Endodermal cell (in vitro differentiated cells): ENCODE data around the gene GPR137C. TPM values are rescaled to one million over a fixed set of nuclear protein-coding genes. Genes with fewer than 3 reads are reported as not detected.

Experiments used
- DNase-seq: peaks from one replicate; pipeline ENCODE4 v3.0.0-alpha.2; 2017
- H3K27ac ChIP-seq: 2 replicates; pipeline ENCODE4 v1.5.1; 2013; ENCODE audit warnings: mild to moderate bottlenecking, low read depth, low read length, moderate library complexity
- H3K27me3 ChIP-seq: 2 replicates; pipeline ENCODE4 v1.6.1; 2013; ENCODE audit warnings: mild to moderate bottlenecking, low read length, moderate library complexity; ENCODE audit not compliant: insufficient read depth, control insufficient read depth, poor library complexity, severe bottlenecking
- H3K36me3 ChIP-seq: 2 replicates; pipeline ENCODE4 v1.7.0; 2013; ENCODE audit warnings: mild to moderate bottlenecking, low read length, moderate library complexity; ENCODE audit not compliant: control insufficient read depth, insufficient read depth
- H3K4me1 ChIP-seq: one replicate; pipeline ENCODE4 v1.7.0; 2013; ENCODE audit warnings: low read length; ENCODE audit not compliant: control insufficient read depth, insufficient read depth
- H3K4me3 ChIP-seq: 2 replicates; pipeline ENCODE4 v1.5.1; 2013; ENCODE audit warnings: mild to moderate bottlenecking, low read length, moderate library complexity
- H3K9ac ChIP-seq: 2 replicates; pipeline ENCODE4 v1.6.1; 2013; ENCODE audit warnings: mild to moderate bottlenecking, low read length, moderate library complexity; ENCODE audit not compliant: poor library complexity, severe bottlenecking; ENCODE audit errors: extremely low read depth
- H3K9me3 ChIP-seq: 2 replicates; pipeline ENCODE4 v1.6.1; 2013; ENCODE audit warnings: mild to moderate bottlenecking, low read length, moderate library complexity; ENCODE audit not compliant: control insufficient read depth
- H3K27ac Mint-ChIP-seq: 2 replicates; pipeline ENCODE4 v1.8.0; 2020; ENCODE audit warnings: mixed read lengths
- H3K27me3 Mint-ChIP-seq: 2 replicates; pipeline ENCODE4 v1.8.0; 2021; ENCODE audit warnings: mild to moderate bottlenecking, mixed read lengths; ENCODE audit not compliant: insufficient read depth
- H3K36me3 Mint-ChIP-seq: 2 replicates; pipeline ENCODE4 v1.8.0; 2020; ENCODE audit warnings: low read depth, mixed read lengths
- H3K4me1 Mint-ChIP-seq: 2 replicates; pipeline ENCODE4 v1.8.0; 2020; ENCODE audit warnings: mixed read lengths
- H3K4me3 Mint-ChIP-seq: 2 replicates; pipeline ENCODE4 v1.8.0; 2020; ENCODE audit warnings: mild to moderate bottlenecking, moderate library complexity, mixed read lengths
- H3K9me3 Mint-ChIP-seq: 2 replicates; pipeline ENCODE4 v1.8.0; 2020; ENCODE audit warnings: mild to moderate bottlenecking, mixed read lengths
- WGBS, 2 experiments: methylation state at CpG; one replicate each; pipeline versions ENCODE4 v1.1.5 to v1.1.7; 2013; ENCODE audit warnings: missing lambda C conversion rate in 2 of 2, mixed read lengths in 1 of 2; ENCODE audit not compliant: insufficient coverage in 1 of 2, insufficient read length in 1 of 2; 5-methylcytosine and 5-hydroxymethylcytosine counted together
- total RNA-seq, 2 donors: library from RNA; stranded (reverse); fragmentation: NEBNext Ultra II Directional in 1 of 2; extraction: Animal tissue kit (Norgen Biotek cat#: 25700) in 1 of 2; gene quantifications; 2 replicates in 1 of 2; 3 replicates in 1 of 2; pipeline ENCODE4 v1.2.1, GENCODE V29; 2021
- TF ChIP-seq, protein P1 (sequence below): fragments of 200-600 bp; sonication (generic); conservative IDR thresholded peaks from 2 replicates; pipeline ENCODE4 v1.5.0; 2021; ENCODE audit warnings: antibody characterized with exemption, mild to moderate bottlenecking

GPR137C gene
- total RNA-seq, 2 donors from 2014 or later: 8.8 to 9.3 TPM

DNA sequence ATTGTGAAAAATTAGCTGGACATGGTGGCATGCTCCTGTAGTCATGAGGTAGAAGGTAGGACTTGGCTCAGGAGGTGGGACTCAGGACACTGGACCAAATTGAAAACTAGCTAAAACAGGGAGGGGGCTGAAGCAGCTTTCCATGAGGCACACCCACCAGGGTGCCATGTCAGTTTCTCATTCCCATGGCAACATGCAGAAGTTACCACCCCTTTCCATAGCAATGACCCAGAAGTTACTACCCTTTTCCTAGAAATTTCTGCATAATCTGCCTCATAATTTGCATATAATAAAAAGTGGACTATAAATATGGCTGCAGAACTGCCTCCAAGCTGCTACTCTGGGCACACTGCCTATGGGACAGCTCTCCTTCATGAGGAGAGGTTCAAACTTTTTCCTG, 104.3 kb downstream of the GPR137C start:
- Histone ChIP-seq H3K36me3 (peaks cover 30% of the 10 kb centered on the region), H3K9me3 (peaks cover 13% of the 10 kb centered on the region), H3K27me3 (no peaks in the 10 kb centered on the region), H3K27ac (no peak overlapping the region), H3K4me1 (no peaks in the 10 kb centered on the region), H3K4me3 (no peak overlapping the region), H3K9ac (no peak overlapping the region)
- Mint-ChIP-seq H3K36me3 (peaks cover 26% of the 10 kb centered on the region), H3K27ac (no peak overlapping the region), H3K4me3 (no peak overlapping the region), H3K4me1 (peaks cover 4% of the 10 kb centered on the region), H3K27me3 (no peaks in the 10 kb centered on the region), H3K9me3 (peaks cover 8% of the 10 kb centered on the region)
- TF ChIP-seq, protein P1, sequence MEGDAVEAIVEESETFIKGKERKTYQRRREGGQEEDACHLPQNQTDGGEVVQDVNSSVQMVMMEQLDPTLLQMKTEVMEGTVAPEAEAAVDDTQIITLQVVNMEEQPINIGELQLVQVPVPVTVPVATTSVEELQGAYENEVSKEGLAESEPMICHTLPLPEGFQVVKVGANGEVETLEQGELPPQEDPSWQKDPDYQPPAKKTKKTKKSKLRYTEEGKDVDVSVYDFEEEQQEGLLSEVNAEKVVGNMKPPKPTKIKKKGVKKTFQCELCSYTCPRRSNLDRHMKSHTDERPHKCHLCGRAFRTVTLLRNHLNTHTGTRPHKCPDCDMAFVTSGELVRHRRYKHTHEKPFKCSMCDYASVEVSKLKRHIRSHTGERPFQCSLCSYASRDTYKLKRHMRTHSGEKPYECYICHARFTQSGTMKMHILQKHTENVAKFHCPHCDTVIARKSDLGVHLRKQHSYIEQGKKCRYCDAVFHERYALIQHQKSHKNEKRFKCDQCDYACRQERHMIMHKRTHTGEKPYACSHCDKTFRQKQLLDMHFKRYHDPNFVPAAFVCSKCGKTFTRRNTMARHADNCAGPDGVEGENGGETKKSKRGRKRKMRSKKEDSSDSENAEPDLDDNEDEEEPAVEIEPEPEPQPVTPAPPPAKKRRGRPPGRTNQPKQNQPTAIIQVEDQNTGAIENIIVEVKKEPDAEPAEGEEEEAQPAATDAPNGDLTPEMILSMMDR: no peak
- no peak for DNase-seq

DNA sequence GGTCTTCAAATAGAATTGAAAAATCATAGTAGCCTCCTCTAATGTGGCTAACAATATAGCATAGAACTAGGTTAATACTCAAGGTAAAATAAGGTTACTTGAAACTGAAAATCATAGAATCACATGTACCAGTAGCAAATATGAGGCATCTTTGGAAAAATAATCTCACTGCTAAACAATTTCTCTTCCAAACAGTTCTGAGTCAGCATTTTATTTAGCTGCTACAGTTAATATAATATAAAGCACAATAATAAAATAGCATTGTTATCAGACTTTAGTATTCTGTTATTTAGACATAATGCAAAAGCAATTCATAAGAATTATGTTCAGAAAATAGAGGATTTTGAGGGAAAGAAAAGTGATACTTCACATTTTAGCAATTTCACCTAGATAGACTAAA, 107.7 kb downstream of the GPR137C start:
- no peaks in the 10 kb centered on the region for H3K27me3 Mint-ChIP-seq
- peaks cover 3% of the 10 kb centered on the region for H3K4me1 ChIP-seq
- H3K4me3 Mint-ChIP-seq: no peak overlapping the region
- H3K9ac ChIP-seq: no peak overlapping the region
- H3K27me3 ChIP-seq: no peaks in the 10 kb centered on the region
- peaks cover 23% of the 10 kb centered on the region for H3K36me3 ChIP-seq
- no peak overlapping the region for H3K27ac Mint-ChIP-seq
- H3K4me3 ChIP-seq: no peak overlapping the region
- DNase-seq: no peak
- peaks cover 13% of the 10 kb centered on the region for H3K9me3 ChIP-seq
- H3K27ac ChIP-seq: no peak overlapping the region
- TF ChIP-seq, protein P1: no peak
- H3K9me3 Mint-ChIP-seq: peaks cover 8% of the 10 kb centered on the region
- peaks cover 18% of the 10 kb centered on the region for H3K36me3 Mint-ChIP-seq
- peaks cover 16% of the 10 kb centered on the region for H3K4me1 Mint-ChIP-seq

DNA sequence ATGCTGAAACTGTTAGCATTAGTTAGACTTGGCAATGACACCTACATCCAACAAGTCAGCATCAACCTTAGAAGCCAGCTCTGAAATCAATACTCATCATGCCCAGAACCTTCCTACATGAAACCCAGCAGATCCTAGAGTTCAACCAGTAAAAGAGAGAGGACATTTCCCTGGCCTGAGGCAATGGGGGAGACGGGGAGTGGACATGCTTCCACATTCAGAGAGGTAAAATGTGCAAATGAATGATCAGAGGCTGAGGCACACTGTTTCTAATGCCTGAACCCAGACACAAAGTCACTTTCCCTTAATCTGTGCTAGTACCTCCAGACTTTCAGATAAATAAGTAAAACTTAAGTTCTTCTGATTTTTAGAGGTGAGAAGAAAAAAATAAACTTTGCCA, 108.2 kb downstream of the GPR137C start:
- no peak overlapping the region for H3K4me3 Mint-ChIP-seq
- Histone ChIP-seq H3K4me1 (peaks cover 3% of the 10 kb centered on the region), H3K9ac (no peak overlapping the region), H3K36me3 (peaks cover 19% of the 10 kb centered on the region), H3K27ac (no peak overlapping the region), H3K27me3 (no peaks in the 10 kb centered on the region), H3K4me3 (no peak overlapping the region), H3K9me3 (peaks cover 13% of the 10 kb centered on the region)
- peaks cover 19% of the 10 kb centered on the region for H3K4me1 Mint-ChIP-seq
- H3K9me3 Mint-ChIP-seq: peaks cover 10% of the 10 kb centered on the region
- peaks cover 23% of the 10 kb centered on the region for H3K36me3 Mint-ChIP-seq
- TF ChIP-seq, protein P1: no peak
- H3K27me3 Mint-ChIP-seq: no peaks in the 10 kb centered on the region
- no peak for DNase-seq
- WGBS, 2 experiments: 88 to 100% methylated on average over 1 of the region's 1 CpG
- no peak overlapping the region for H3K27ac Mint-ChIP-seq
